Smooth muscle cell of bladder (primary cell): Measurements from ENCODE around the gene PDCD2L. TPM values are rescaled to one million over a fixed set of nuclear protein-coding genes. Genes with fewer than 3 reads are reported as not detected.

Source experiments
- total RNA-seq: library from RNA; depleted of rRNA; stranded (reverse); fragments of >200 nt; gene quantifications from 2 replicates; pipeline ENCODE4 v1.2.3, GENCODE V29; 2014

PDCD2L gene, protein sequence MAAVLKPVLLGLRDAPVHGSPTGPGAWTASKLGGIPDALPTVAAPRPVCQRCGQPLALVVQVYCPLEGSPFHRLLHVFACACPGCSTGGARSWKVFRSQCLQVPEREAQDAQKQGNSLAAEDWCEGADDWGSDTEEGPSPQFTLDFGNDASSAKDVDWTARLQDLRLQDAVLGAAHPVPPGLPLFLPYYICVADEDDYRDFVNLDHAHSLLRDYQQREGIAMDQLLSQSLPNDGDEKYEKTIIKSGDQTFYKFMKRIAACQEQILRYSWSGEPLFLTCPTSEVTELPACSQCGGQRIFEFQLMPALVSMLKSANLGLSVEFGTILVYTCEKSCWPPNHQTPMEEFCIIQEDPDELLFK
- 7.5 and 8.2 TPM in 2 replicates for total RNA-seq

DNA sequence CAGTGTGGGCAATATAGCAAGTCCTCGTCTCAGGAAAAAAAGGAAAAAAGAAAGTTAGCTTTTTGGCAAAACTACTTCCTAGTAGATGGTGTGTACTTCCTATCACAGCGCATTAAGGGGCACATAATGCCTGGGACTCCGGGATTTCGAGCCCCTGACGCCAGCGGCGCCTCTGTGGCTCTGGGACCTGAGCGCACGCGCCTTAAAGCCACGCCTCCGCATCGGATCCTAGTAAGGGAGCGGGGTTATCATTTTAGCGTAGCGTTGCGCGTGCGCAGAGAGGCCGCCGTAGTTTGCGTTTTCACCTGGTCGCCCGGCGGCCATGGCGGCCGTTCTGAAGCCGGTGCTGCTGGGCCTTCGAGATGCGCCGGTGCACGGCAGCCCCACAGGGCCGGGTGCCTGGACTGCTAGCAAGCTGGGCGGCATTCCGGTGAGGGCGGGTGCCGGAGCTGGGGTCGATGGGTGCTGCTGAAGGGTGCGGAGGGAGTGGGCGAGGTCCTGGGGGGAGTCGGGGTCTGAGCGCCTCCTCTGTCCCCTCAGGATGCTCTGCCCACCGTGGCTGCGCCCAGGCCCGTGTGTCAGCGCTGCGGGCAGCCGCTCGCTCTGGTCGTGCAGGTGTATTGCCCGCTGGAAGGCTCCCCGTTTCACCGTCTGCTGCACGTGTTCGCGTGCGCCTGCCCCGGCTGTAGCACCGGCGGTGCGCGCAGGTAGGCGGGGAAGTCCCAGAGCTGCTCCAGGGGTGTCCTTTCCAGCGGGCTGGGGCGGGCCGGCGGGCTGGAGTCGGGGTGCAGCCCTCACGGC lies at the start of gene PDCD2L:
Gene PDCD2L (plus strand): TSS at position 291 of the 801 bp plus-strand sequence. CDS start 32 bp downstream, at position 323.

DNA sequence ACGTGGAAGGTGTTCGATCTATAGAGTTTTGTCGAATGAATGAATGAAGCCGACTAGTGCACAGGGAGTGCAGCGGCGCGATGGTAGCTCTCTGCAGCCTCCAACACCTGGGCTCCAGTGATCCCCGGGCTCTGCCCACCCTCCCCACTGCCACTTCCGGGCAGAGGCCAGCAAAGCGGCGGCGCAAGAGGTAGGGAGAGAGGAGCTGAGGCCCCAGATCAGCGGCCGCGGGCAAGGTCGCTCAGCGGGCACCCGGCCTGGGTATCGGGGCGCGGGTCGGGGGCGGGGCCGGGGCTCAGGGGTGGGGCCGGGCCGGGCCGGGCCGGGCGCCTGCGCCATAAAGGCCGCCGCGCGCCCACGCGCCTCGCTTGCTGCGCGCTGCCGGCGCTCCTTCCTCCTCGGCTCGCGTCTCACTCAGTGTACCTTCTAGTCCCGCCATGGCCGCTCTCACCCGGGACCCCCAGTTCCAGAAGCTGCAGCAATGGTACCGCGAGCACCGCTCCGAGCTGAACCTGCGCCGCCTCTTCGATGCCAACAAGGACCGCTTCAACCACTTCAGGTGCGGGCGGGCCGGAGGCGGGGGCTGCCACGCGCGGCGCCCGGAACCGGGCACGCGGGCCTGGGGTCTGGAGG lies 39.3 kb upstream of the PDCD2L start, which contains the start of gene GPI:
Gene GPI (plus strand): TSS at position 367 of the 633 bp plus-strand sequence. CDS start 71 bp downstream, at position 438.

Other genes with a start within 250 kb of the PDCD2L start
- 73.2 and 90.7 TPM in 2 replicates for gene LSM14A, start 231.9 kb upstream of the PDCD2L start, total RNA-seq
- 10.8 and 11.6 TPM in 2 replicates for gene GARRE1, start 149.8 kb upstream of the PDCD2L start, total RNA-seq
- gene GPI, start 39.2 kb upstream of the PDCD2L start, total RNA-seq = 141 and 192 TPM in 2 replicates
- gene UBA2, start 24.0 kb downstream of the PDCD2L start, total RNA-seq = 94.9 and 150 TPM in 2 replicates
- 37.8 and 72.9 TPM in 2 replicates for gene WTIP, start 77.4 kb downstream of the PDCD2L start, total RNA-seq